Measurements from ENCODE around the gene MARVELD1. TPM values are rescaled to one million over a fixed set of nuclear protein-coding genes. Genes with fewer than 3 reads are reported as not detected.

Gene MARVELD1
- total and polyA plus RNA-seq, 2 of the 8 experiments (the other 6 are each of a cell fraction or from before 2014, with no cell fraction given): 28.1 to 37.3 TPM

- Histone ChIP-seq H4K8ac (ENCODE audit: extremely low read depth, insufficient read depth, low read length) (no peak overlapping the region), H3K4me3 (ENCODE audit: extremely low read depth in 1 of 4, insufficient read depth in 2 of 4, low read depth in 3 of 4, low read length in 4 of 4) (no peak overlapping the region), H2BK20ac (ENCODE audit: low read length) (no peak overlapping the region), H3K18ac (ENCODE audit: extremely low read depth, low read length) (no peak overlapping the region), H3K36me3 (ENCODE audit: control insufficient read depth in 2 of 4, insufficient read depth in 4 of 4, low read length in 3 of 4) (0 out of 8 replicates have a peak, but pooled peaks cover 0 to 2% (median 0%) of the 10 kb centered on the region in 4 experiments), H3K4ac (replicated peaks; ENCODE audit: insufficient read length, low read depth, low read length) (no peak overlapping the region), H3K79me2 (ENCODE audit: control insufficient read depth in 1 of 2, insufficient read depth in 2 of 2, low read length in 2 of 2) (peaks cover 0 to 4% of the 10 kb centered on the region in 2 experiments; a peak in 1 of 4 replicates), H2BK15ac (ENCODE audit: low read length) (no peak overlapping the region), H3K27ac (ENCODE audit: low read depth, low read length) (no peak overlapping the region), H2BK12ac (ENCODE audit: low read depth, low read length) (no peak overlapping the region), H3K4me2 (ENCODE audit: insufficient read depth in 1 of 2, low read depth in 2 of 2, low read length in 2 of 2) (no peak overlapping the region), H2BK5ac (ENCODE audit: low read depth, low read length) (no peak overlapping the region), H4K20me1 (replicated peaks in 1 of 2; ENCODE audit: control insufficient read depth in 1 of 2, insufficient read depth in 2 of 2, low read length in 2 of 2) (peaks cover 0 to 2% of the 10 kb centered on the region in 2 experiments), H2AFZ (ENCODE audit: low read length) (no peak overlapping the region), H3K23me2 (ENCODE audit: low read depth, low read length) (peaks cover 7% of the 10 kb centered on the region; the same call in 1 of the 2 replicates), H4K5ac (ENCODE audit: insufficient read length, low read depth, low read length) (no peak overlapping the region), H3K27me3 (replicated peaks in 1 of 4; ENCODE audit: control insufficient read depth in 3 of 4, extremely low read depth in 1 of 4, insufficient read depth in 3 of 4, low read length in 3 of 4) (peaks cover 0 to 7% (median 0%) of the 10 kb centered on the region in 4 experiments; a peak in 2 of 7 replicates), H2BK120ac (replicated peaks; ENCODE audit: low read depth, low read length) (no peak overlapping the region), H2AK5ac (ENCODE audit: low read depth, low read length) (no peak overlapping the region), H3K14ac (ENCODE audit: insufficient read length) (no peak overlapping the region), H3K9me3 (ENCODE audit: insufficient read depth in 2 of 2, low read depth in 1 of 2, low read length in 1 of 2) (no peaks in the 10 kb centered on the region), H3K56ac (replicated peaks; ENCODE audit: insufficient read length, low read depth, low read length) (no peak overlapping the region), H3K9ac (replicated peaks in 1 of 4; ENCODE audit: extremely low read depth in 1 of 4, low read depth in 3 of 4, low read length in 3 of 4) (no peak overlapping the region), H4K91ac (replicated peaks; ENCODE audit: insufficient read length, low read length) (no peak overlapping the region), H3K79me1 (ENCODE audit: low read depth, low read length) (no peaks in the 10 kb centered on the region), H3K4me1 (replicated peaks in 1 of 4; ENCODE audit: control insufficient read depth in 3 of 4, insufficient read depth in 4 of 4, low read length in 3 of 4) (peaks cover 0 to 8% (median 4%) of the 10 kb centered on the region in 4 experiments; a peak in 4 of 7 replicates), H3K23ac (ENCODE audit: insufficient read length) (no peak overlapping the region)
- ChIA-PET CTCF (ENCODE audit: partially characterized antibody) (interaction anchor here (1.5 to 6.5 kb wide), 5 partner anchors 12 to 33 kb away, joined by 4 to 50 read pairs (median 19); no protein-coding TSS in a partner anchor), POLR2A (ENCODE audit: partially characterized antibody) (interaction anchor here (1.2 to 5.3 kb wide), 4 partner anchors 13 to 49 kb away, joined by 3 to 42 read pairs (median 4); partner anchors contain the start of gene MARVELD1)
- no peak for DNase-seq (ENCODE audit: low read depth in 1 of 2, low spot score in 2 of 2)
- FAIRE-seq: no peak
- 79% methylated on average over 3 of the region's 3 CpGs; no CpG with 5 or more reads in 1 of the 2 experiments for WGBS, 2 experiments (ENCODE audit: extremely low coverage in 1 of 2, insufficient coverage in 1 of 2, insufficient read length in 1 of 2, insufficient replicate concordance in 2 of 2, low coverage in 1 of 2, low lambda C conversion rate in 2 of 2, missing lambda C conversion rate in 1 of 2)
- no peak for TF ChIP-seq ASH2L (IDR thresholded peaks at IDR 0.05; ENCODE audit: low read length)
- TF ChIP-seq TEAD4 (IDR thresholded peaks at IDR 0.05; ENCODE audit: low read depth, low read length): no peak
- TF ChIP-seq SP2 (IDR thresholded peaks at IDR 0.05; ENCODE audit: low read length): no peak
- no peak for TF ChIP-seq RXRA (IDR thresholded peaks at IDR 0.05; ENCODE audit: insufficient read depth, low read depth, low read length)
- no peak for TF ChIP-seq YY1 (IDR thresholded peaks at IDR 0.05; ENCODE audit: low read depth, low read length)
- TF ChIP-seq BRCA1 (IDR thresholded peaks at IDR 0.05; ENCODE audit: low read depth, low read length): no peak
- TF ChIP-seq NANOG (IDR thresholded peaks at IDR 0.05; ENCODE audit: insufficient read depth, low read depth, low read length, poor library complexity, severe bottlenecking): no peak
- no peak for TF ChIP-seq MAX (IDR thresholded peaks at IDR 0.05)
- no peak for TF ChIP-seq FOSL1 (IDR thresholded peaks at IDR 0.05; ENCODE audit: insufficient read depth, low read depth, low read length)
- no peak for TF ChIP-seq EP300 (IDR thresholded peaks at IDR 0.05; ENCODE audit: borderline replicate concordance in 1 of 2, low read depth in 2 of 2, low read length in 2 of 2)
- no peak for TF ChIP-seq EZH2 (IDR thresholded peaks at IDR 0.05; ENCODE audit: low read depth, low read length, severe bottlenecking)
- no peak for TF ChIP-seq RAD21 (IDR thresholded peaks at IDR 0.05 in 1 of 2, conservative IDR thresholded peaks at IDR 0.05 in 1 of 2; ENCODE audit: low read depth in 2 of 2, low read length in 2 of 2)
- no peak for TF ChIP-seq POLR2A (IDR thresholded peaks at IDR 0.05; ENCODE audit: control extremely low read depth in 1 of 2, low read depth in 2 of 2, low read length in 2 of 2)
- TF ChIP-seq SRF (IDR thresholded peaks at IDR 0.05; ENCODE audit: low read depth, low read length): no peak
Observed at GRCh38 chr10:97690133-97690532, 23.4 kb upstream of the MARVELD1 start.
